ENCODE results near the gene LTA.

Gene LTA

DNA sequence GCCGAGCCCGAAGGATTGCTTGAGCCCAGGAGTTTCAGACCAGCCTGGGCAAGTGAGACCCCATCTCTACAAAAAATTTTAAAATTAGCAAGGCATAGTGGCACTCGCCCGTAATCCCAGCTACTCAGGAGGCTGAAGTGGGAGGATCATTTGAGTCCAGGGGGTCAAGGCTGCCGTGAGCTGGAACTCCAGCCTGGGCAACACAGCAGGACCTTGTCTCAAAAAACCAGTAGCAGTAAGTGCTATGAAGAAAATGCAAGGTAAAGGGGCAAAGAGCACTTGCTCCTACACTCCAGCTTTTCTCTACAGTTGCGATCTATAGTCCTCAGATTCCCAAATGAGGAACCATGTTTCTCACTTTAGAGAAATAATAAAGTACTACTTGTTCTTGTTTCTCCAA, 28.4 kb upstream of the LTA start:
- DNase-seq = no peak

DNA sequence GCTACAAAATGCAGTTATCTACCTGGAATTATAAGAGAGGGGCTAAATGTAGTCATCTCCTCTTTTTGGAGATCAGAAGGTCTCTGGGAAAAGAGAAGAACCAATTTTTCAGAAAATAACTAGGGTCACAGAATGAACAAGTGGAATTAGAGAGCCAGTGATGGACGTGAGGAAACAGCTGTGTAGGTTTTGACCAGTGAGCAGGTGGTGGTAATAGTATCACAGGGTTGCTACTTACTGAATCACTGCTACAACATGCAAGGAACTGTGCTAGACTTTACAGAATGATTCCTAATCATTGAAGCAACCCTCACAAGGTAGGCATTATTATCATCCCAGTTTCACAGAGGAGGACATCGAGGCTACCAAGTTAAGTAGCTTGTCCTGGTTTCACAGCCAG, 27.4 kb upstream of the LTA start:
- DNase-seq = no peak

DNA sequence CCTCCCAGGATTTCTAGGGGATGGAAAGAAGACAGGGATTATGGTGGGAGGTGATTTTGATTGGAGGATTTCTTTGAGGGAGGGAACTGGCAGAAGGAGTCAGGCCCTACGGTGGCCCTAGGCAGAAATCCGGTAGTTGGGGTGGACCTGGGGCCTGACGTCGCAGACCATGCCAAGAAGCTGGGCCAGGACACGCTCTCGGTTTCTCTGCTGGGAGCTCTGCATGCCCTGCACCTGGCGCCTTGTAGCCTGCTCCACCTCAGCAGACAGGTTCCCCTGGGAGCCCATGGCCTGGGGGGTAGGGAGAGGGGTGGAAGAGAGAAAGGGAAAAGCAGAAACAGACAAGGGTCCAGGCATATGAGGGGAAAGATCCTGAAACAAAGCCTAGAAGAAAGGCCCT, 26.8 kb upstream of the LTA start:
- no peak for DNase-seq

DNA sequence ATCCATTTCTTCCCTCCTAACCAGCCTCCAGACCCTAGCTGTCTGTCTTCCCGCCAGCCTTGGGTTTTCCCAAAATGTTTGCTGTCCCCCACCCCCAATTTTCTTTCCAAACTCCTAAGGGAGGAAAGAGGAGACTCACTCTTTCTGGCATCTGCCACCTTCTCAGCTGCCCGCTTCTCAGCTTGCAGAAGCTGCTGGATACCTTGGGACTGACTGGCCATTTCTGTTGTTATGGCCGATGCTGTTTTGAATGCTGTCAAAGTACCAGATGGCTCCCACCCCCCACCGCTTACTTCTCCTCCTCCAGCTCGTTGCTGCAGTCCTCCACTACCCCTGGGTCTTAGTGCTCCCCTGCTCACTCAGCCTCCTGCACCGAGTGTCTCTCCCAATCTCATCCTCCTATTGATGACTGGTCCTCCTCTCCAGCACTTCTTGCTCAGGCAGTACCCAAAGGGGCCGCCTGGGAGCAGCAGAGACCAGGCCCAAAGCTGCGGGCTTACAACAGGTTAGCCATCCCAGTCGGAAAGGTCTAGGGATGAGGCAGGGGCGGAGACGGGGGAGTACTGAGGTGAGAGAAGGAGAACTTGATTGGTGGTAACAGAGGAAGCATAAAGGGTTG, 25.6 kb upstream of the LTA start, which contains the start of gene ATP6V1G2:
Gene ATP6V1G2, minus strand, starts transcription at position 270 of the 619 bp plus-strand sequence. Its CDS starts 49 bp downstream, at position 221.
- DNase-seq = peak; percentile 93

DNA sequence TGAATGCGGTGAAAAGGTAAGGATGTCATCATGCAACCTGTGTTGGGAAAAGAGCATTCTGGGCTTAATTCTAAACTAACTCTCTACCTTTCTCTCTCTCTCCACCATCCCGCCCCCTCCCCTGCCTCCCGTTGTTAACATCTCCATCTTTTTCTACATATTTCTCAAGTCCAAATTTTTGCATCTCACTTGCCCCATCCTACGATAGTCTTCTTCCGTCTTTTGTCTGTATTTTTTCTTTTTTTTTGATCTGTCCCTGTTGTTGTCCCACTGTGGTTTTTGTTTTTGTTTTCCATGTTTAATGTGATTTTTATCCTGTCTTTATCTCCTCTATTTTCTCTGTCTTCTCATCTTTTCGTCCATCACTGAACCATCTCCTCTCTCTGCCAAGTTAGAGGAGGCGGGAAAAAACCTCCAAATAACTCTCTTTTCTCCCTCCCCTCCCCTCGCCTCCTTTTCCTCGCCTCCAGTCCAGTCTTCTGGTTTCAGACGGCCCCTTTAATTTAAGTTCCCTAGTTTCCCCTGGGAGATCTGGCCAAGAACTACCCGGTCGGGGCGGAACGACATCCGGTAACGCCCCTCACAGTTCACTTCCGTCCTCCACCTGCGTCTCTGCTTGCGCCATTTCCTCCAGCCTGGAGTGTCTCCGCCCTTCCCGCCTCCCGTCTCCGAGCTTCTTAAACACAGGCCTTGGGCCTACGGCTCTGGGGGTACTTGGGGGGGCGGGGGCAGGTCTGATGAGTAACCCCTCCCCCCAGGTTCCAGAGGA, 24.9 kb upstream of the LTA start, which contains the start of gene NFKBIL1:
Gene NFKBIL1, plus strand, starts transcription at position 651 of the 769 bp plus-strand sequence. Its CDS starts 87 bp downstream, at position 738.
- DNase-seq = peak; percentile 94

DNA sequence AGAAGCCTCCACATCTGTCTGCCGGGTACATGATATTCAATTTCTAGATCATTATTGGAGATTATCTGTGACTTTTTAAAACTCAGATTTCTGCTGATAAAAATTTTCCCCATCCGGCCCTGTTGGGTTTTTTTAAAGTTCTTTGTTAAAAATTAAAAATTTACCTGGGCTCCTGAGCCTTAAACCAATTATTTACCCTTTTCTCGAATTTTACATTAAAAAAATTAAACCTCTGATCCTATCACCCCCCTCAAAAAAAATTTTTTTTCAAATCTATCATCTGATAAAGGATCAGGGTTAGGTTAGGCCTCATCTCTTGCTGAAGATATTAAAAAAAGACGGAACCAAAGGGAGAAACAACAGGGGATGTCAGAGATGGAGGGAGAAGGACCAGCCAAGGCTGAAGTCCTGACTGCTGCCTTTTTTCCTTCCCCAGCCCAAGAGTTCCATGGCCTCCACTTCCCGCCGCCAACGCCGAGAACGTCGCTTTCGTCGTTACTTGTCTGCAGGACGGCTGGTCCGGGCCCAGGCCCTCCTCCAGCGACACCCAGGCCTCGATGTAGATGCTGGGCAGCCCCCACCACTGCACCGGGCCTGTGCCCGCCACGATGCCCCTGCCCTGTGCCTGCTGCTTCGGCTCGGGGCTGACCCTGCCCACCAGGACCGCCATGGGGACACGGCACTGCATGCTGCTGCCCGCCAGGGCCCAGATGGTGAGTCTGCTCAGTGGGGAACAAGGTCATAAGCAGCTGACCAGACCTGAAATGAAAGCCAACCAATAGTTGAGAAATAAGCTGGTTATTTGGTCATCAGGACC, 24.2 kb upstream of the LTA start:
- no peak for DNase-seq

DNA sequence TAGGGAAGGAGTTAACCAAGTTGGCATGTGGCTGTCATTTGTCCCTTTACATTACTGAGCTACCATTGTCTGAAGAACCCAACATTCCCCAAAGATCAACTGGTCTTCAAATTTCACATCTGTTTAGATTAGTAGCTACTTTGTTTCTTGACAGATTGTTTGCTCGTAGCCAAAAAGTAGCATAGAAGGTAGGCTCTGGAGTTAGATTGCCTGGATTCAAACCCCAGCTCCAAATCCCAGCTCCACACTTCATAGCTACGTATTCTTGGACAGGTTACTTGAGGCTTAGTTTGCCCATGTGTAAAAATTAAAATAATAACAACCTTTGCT, 23.6 kb upstream of the LTA start:
- no peak for DNase-seq

DNA sequence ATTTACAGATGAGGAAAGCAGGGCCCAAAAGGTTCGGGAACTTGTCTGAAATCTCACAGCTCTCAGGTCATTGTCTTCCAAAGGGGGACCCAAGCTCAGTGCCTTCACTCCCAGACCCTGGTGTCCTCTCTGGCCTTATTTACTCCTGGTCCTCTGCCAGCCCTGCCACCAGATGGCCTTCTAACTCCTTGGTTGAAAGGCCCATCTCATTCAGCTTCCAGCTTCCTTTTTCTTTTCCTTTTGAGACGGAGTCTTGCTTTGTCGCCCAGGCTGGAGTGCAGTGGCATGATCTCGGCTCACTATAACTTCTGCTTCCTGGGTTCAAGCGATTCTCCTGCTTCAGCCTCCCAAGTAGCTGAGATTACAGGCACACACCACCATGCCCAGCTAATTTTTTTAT, 20.7 kb upstream of the LTA start:
- DNase-seq = peak; percentile 6

DNA sequence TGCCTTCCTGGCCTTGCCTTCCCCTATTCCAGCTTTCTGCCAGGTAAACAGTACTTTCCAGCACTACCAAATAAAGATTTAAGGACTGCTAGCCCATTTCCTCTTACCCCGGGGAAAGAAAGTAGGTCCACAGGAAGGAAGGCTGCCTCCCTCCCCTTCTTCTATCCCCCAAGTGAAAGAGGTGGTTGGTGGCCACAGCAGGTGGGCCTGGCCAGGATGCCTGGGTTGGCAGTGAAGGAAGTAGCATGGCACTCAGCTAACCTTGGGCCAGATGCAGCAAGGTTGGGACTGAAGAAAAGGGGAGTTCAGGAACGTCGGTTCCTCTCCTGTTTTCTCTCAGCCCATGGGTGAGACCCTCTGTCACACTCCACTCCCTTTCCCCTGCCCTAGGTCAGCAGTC, 15.8 kb upstream of the LTA start:
- no peak for DNase-seq

DNA sequence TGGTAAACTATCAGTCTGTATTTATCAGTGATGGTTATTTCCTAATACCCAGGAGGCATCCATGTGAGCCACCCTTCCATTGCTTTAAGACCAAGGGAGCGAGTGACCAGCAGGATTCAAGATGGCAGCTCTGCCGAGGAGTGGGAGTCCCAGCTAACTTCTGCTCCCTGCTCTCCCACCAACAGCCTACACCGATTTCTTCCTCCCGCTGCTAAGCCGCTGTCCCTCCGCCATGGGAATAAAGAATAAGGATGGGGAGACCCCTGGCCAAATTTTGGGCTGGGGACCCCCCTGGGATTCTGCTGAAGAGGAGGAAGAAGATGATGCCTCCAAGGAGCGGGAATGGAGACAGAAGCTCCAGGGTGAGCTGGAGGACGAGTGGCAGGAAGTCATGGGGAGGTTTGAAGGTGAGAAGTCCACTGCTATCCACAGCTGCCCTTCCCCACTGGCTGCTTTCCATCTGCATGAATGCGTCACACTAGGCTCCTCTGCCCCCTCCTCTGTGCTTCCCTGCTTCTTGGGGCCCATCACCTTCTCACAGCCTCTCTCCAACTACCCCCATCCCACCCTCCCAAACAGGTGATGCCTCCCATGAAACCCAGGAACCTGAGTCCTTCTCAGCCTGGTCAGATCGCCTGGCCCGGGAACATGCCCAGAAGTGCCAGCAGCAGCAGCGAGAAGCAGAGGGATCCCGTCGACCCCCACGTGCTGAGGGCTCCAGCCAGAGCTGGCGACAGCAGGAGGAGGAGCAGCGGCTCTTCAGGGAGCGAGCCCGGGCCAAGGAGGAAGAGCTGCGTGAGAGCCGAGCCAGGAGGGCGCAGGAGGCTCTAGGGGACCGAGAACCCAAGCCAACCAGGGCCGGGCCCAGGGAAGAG, 14.4 kb upstream of the LTA start:
- DNase-seq = no peak

DNA sequence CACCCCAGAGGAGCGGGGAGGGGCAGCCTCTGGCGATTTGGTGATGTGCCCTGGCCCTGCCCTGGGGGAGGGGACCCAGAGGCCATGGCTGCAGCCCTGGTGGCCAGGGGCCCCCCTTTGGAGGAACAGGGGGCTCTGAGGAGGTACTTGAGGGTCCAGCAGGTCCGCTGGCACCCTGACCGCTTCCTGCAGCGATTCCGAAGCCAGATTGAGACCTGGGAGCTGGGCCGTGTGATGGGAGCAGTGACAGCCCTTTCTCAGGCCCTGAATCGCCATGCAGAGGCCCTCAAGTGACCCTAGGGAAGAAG, 13.8 kb upstream of the LTA start:
- DNase-seq = no peak

DNA sequence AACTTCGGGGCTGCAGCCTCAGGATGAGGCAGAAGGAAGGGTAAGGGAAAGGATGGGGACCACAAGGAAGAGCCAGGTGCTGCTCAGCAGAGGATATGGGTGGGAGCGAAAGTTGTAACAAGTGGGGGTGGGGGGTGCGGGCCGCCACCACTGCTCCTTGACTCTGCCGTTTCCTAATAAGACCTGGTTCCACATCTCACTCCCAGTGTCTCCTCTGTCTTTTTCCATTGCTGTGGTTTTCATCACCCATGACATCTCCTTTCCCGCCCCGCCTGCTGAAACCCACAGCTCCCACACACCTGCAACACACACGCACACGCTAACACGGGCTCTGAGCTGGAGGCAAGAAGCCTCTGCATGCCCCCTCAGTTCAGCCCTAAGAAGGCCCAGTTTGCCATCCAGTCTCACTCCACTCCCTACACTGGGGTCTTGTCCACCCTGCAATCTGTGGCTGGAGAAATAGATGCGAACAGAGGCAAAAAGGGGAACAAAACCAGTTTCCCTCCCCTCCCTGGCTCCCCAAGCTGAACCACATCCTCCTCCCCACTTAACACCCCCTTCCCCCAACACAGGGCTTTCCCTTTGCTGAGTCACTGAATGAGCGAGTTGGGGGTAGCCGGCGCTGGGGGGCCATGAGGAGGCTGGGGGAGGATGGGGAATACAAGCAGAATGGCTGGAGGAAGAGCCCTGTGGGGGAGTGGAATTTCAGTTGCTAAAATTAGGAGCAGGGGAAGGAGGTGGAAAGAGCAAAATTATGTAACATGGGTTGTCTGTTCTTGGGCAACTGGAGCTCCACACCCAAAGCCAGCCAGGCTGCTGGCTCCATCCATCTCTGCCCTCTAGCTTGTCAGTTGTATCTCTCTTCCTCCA, 13.2 kb upstream of the LTA start:
- DNase-seq = peak; percentile 2

DNA sequence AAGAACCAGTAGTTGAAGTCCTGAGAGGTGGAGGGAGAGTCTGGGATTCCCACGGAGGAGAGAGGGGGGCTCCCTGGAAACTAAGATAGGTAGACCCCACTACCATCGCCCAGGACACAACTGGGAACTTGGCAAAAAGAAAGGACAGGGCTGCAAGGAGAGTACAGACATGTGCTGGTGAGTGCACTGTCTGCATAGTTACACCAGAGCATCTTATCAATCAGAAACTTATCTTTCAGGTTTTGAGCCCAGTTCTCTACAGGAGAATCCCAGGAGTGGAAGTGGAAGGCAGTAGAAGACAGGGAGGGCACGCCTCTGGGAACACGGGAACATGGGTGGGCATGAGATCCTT, 12.5 kb upstream of the LTA start:
- no peak for DNase-seq

DNA sequence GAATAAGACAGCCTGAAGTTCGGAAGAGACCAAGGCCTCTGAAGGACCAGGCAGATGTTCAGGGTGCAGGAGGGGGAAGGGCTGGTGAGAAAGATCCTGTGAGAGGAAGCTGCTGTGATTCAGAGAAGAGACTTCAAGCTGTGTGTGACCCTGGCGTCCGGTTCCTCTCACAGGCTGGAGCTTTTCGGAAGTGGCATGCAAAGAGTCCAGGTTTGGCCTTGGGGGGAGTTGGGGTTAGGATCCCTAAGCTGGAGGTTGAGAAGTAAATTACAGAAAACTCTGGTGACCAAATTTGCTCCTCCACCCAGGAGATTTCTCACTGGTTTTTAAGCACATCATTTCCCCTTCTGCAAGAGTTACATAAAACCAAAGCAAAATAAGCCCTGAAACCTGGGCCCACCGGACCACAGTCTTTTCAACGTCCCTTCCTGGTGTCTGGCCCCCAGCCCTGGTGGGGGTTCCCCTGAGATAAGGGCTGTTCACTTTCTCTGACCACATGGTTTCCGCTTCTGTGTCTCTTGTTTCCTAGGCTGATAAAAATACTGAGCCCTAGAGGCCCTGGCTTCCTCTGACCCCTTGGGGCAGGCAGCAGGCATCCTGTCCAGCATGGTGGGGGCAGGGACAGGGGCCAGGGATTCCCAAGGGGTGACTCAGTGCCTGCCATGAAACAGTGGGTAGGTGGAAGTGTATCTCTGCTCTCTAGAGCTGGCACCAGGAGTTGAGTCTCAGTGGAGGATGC, 12.0 kb upstream of the LTA start:
- peak; percentile 76 for DNase-seq

DNA sequence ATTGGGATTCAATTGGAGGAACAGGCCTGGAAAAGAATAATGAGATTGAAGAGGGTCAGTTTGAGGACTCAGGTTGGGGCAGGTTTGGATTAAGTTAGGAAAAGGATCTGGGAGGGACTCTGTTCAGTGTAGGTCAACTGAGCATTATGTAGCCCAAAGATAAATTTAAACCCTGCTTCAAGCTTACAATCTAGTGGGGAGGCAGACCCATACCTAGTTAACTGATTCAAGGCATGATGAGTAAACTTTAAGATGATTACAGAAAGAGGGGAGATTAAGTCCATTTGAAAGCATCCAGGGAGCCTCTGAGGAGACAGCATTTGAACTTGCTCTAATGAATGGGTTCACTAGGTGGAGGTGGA, 11.4 kb upstream of the LTA start:
- DNase-seq = no peak

DNA sequence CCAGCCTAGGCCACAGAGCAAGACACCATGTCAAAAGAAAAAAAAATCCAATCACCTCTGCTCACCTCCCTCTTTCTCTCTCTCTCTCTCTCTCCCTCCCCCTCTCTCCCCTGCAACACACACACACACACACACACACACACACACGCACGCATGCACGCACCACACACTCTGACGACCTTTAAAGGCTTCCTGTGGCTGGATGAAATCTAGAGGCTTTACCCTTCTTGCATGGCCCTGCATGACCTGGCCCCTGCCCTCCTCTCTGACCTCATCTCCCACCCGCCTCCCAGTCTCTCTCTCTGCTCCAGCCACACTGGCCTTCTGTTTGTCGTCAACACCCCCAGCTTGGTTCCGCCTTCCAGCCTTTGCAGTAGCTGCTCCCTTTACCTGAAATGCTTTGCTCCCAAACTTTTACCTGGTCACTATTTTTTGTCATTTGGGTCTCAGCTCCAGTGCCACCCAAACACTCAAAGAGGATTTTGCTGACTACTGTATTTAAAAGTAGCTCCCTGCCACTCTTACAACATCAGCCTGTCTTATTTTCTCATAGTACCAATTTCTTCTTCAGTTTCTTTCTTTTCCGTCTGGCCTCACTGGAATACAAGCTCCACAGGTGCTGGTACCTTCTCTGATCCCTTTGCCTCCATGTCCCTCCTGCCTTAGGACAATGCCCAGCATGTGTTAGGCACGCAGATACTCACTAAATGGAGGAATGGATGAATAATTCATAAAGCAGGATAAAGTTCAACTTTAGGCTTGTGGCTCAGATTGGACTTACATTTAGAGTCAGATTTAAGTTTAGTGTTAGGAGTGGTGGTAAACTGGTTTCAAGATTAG, 4.3 kb upstream of the LTA start:
- no peak for DNase-seq

DNA sequence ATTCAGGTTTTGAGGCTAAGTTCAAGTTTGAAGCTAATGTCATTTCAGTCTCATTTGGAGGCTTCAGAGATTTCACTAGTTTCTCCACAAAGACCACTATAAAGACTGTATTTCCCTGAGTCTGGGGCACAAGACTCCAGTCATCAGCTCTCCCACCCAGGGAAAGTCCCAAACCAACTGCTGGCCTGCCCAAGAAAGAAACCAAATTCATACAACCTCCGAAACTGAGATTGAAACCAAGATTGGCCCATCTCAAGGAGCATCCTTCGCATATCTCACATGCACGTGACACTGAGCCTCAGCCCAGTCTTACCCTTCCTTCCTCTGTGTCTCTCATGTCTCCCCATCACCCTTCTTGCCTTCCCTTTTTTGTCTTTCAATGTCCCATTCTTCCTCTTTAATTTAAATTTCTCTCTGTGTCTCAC, 3.5 kb upstream of the LTA start:
- no peak for DNase-seq

DNA sequence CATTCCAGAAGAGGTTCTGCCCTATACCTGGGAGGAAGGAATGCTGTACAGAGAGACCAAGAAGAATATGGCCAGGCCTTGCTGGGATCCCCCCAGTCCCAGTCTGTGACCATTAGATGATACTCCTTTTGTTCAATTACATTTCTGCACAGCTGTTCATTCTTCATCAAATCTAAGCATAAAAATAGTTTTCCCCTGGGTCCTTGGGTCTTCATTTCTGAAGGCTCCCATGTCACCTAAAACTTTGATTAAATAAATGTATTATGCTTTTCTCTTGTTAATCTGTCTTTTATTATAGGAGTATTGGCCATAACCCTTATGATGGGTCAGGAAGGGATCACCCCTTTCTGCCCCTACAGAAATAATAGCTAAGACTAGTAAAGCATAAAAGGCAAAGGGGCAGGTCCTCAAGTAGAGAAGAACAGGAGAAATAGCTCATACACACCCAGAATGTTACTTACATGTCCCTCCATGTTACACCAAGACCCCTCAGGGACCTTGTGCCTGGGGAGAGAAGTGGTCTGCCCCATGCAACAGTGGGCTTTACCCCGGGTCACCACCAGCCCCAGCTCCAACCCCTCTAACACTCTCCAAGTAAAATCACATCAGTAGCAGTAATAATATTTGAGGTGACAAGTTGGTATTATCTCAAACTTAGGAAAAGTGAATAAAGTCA, 2.1 kb upstream of the LTA start:
- DNase-seq = no peak

DNA sequence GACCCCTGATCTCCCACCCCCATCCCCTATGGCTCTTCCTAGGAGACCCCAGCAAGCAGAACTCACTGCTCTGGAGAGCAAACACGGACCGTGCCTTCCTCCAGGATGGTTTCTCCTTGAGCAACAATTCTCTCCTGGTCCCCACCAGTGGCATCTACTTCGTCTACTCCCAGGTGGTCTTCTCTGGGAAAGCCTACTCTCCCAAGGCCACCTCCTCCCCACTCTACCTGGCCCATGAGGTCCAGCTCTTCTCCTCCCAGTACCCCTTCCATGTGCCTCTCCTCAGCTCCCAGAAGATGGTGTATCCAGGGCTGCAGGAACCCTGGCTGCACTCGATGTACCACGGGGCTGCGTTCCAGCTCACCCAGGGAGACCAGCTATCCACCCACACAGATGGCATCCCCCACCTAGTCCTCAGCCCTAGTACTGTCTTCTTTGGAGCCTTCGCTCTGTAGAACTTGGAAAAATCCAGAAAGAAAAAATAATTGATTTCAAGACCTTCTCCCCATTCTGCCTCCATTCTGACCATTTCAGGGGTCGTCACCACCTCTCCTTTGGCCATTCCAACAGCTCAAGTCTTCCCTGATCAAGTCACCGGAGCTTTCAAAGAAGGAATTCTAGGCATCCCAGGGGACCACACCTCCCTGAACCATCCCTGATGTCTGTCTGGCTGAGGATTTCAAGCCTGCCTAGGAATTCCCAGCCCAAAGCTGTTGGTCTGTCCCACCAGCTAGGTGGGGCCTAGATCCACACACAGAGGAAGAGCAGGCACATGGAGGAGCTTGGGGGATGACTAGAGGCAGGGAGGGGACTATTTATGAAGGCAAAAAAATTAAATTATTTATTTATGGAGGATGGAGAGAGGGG, 1.4 kb downstream of the LTA start:
- no peak for DNase-seq

Measured in kidney glomerular epithelial cell (primary cell).